ENCODE data around the gene CNPY1. TPM values are rescaled to one million over a fixed set of nuclear protein-coding genes. Genes with fewer than 3 reads are reported as not detected.

CNPY1 gene
- total and polyA plus RNA-seq, 2 experiments from 2014 or later: not detected

DNA sequence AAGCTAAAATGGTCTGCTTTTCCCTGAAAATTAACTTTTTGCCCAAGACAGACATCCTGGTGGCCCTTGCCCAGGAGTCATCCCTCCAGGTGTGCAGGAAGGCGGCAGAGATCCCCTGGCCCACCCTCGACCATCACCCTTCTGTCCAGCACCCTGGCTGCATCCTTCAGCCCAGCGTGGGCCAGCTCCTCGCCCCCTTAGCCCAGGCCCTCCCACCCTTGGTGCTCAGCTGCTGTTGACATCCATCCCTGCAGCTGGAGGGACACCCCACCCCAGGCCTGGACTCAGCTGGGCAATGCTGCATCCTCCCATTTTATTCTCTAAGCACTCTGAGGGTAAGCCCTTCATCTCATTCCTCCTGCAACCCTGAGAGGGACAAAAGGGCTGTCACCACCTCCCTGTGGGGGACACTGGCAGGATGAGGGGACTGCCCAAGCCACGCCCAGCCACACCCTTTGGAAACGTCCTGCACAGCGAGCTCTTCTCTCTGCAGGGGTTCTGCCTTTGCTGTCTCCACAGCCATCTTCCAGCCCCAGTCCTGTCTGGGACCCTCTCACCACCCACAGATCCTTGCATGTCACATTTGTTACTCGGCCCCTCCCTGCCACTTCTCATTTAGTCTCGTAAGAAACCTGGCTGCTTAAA, 57.8 kb downstream of the CNPY1 start:
- Histone ChIP-seq H2AFZ (no peak overlapping the region), H4K20me1 (ENCODE audit: insufficient read depth) (no peaks in the 10 kb centered on the region), H3K4me1 (ENCODE audit: insufficient read depth) (no peaks in the 10 kb centered on the region), H3K36me3 (ENCODE audit: low read depth) (no peaks in the 10 kb centered on the region), H3K27ac (no peak overlapping the region), H3K27me3 (replicated peaks; ENCODE audit: insufficient read depth) (no peaks in the 10 kb centered on the region; the same call in 1 of the 2 replicates), H3F3A (ENCODE audit: insufficient read depth) (no peaks in the 10 kb centered on the region), H3K79me2 (ENCODE audit: insufficient read depth) (no peaks in the 10 kb centered on the region), H3K9me2 (ENCODE audit: insufficient read depth) (no peaks in the 10 kb centered on the region), H3K9ac (no peak overlapping the region), H3K9me3 (ENCODE audit: low read depth) (no peaks in the 10 kb centered on the region), H3K4me2 (ENCODE audit: unreplicated experiment) (no peak overlapping the region), H3K4me3 (no peak overlapping the region)
- WGBS, 2 experiments (ENCODE audit: low coverage in 1 of 2, low lambda C conversion rate in 2 of 2, missing lambda C conversion rate in 2 of 2): 29 to 37% methylated on average over 9 of the region's 9 CpGs
- in situ Hi-C loops (cut with MboI): no loop called here
- no peak for TF ChIP-seq EZH2phosphoT487 (IDR thresholded peaks at IDR 0.05; ENCODE audit: insufficient read depth, low read depth)
- no peak for TF ChIP-seq EZH2 (IDR thresholded peaks at IDR 0.05; ENCODE audit: insufficient read depth, poor library complexity, severe bottlenecking)
- DNase-seq: no peak

DNA sequence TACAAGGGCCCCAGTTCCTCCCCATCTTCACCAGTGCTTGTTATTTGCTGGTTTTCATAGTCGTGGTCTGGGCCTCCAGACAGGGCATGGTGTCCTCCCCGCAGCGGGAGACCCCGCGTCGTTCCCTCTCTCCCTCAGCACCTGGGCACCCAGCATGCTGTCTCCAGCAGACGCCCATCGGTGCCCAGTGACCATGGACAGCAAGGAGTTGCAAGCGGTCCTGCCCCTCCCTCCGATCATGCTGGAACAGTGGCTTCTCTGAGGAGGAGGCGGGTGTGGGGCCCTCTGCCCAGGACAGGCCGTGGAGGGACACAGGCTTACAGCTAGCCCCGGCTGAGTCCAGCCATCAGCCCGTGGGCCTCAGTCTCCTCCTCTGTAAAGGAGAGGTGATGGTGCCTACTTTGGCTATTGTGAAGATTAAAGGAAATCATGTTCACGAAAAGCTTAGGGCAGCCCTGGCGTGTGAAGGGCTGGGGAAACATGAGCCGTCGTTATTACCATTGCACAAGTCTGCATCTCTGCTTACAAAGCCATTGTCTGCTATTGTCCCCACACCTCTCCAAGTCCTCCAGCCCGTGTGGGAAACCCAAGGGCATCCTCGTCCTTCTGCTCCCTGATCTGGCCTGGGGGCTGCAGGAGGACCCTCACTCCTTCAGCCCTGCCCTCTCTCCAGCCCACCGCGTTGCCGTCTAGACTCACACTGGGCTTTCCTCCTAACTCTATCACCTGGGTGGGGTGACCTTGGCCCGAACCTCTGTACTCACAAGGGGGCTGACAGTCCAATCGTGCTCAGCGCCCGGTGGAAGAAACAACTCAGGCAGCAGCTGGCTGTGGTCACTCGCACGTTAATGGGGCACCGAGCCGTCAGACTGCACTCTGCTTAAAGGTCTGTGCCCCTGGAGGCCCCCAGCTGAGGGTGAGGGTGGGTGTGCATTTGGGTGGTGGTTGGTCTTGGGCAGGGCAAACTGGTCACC, 58.6 kb downstream of the CNPY1 start:
- 57 to 63% methylated on average over 30 to 31 of the region's 31 CpGs for WGBS, 2 experiments (ENCODE audit: low coverage in 1 of 2, low lambda C conversion rate in 2 of 2, missing lambda C conversion rate in 2 of 2)

DNA sequence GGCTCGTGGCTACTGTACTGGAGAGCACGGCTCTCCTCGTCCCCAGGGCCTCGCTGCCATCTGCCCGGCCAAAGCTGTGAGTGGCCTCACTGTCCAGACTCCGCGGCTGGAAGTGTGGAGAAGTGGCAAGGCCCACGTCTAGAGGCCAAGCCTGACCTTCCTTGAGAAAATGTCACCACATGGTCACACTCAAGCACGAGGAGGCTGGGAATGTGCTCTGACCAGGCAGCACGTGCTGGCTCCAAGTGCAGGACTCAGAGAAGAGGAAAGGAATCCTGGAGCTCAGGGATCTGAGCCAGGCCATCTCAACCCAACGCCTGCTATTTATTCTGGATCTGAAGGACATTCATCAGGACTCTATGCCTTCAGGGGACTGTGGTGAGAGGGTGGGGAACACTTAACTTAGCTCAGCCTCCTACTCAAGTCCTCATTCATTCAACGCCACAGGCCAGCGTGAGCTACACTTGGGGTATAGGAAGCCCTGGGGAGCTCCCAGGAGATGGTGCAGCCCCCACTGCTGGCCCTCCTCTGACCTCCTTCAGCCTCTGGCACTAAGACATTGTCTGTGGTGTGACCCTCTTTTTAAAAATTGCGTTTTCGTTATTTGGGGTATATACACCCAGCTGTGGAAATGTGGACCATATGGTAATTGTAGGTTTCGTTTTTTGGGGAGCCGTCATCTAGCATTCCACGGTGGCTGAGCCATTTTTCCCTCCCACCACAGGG, 59.4 kb downstream of the CNPY1 start:
- 63 to 65% methylated on average over 18 of the region's 18 CpGs for WGBS, 2 experiments (ENCODE audit: low coverage in 1 of 2, low lambda C conversion rate in 2 of 2, missing lambda C conversion rate in 2 of 2)
- no peaks in the 10 kb centered on the region for H4K20me1 ChIP-seq (ENCODE audit: insufficient read depth)

More for the DNA sequence above, 58.6 kb downstream of the CNPY1 start:
- TF ChIP-seq EZH2 (IDR thresholded peaks at IDR 0.05; ENCODE audit: insufficient read depth, poor library complexity, severe bottlenecking): no peak
- no peak for TF ChIP-seq EZH2phosphoT487 (IDR thresholded peaks at IDR 0.05; ENCODE audit: insufficient read depth, low read depth)
- no peaks in the 10 kb centered on the region for H3K36me3 ChIP-seq (ENCODE audit: low read depth)
- H3K9ac ChIP-seq: no peak overlapping the region
- no peaks in the 10 kb centered on the region for H3K9me3 ChIP-seq (ENCODE audit: low read depth)
- no peaks in the 10 kb centered on the region for H4K20me1 ChIP-seq (ENCODE audit: insufficient read depth)
- H3F3A ChIP-seq (ENCODE audit: insufficient read depth): no peaks in the 10 kb centered on the region
- no peaks in the 10 kb centered on the region for H3K79me2 ChIP-seq (ENCODE audit: insufficient read depth)
- no peaks in the 10 kb centered on the region for H3K9me2 ChIP-seq (ENCODE audit: insufficient read depth)
- no peaks in the 10 kb centered on the region for H3K4me1 ChIP-seq (ENCODE audit: insufficient read depth)
- no peak for DNase-seq
- in situ Hi-C loops (cut with MboI): no loop called here
- no peaks in the 10 kb centered on the region; the same call in 1 of the 2 replicates for H3K27me3 ChIP-seq (replicated peaks; ENCODE audit: insufficient read depth)
- H3K4me2 ChIP-seq (ENCODE audit: unreplicated experiment): no peak overlapping the region
- no peak overlapping the region for H3K4me3 ChIP-seq
- no peak overlapping the region for H2AFZ ChIP-seq
- no peak overlapping the region for H3K27ac ChIP-seq

More for the DNA sequence above, 59.4 kb downstream of the CNPY1 start:
- H3K4me2 ChIP-seq (ENCODE audit: unreplicated experiment): no peak overlapping the region
- H2AFZ ChIP-seq: no peak overlapping the region
- H3K27ac ChIP-seq: no peak overlapping the region
- no peak overlapping the region for H3K9ac ChIP-seq
- H3K9me3 ChIP-seq (ENCODE audit: low read depth): no peaks in the 10 kb centered on the region
- H3K9me2 ChIP-seq (ENCODE audit: insufficient read depth): no peaks in the 10 kb centered on the region
- no peaks in the 10 kb centered on the region for H3K79me2 ChIP-seq (ENCODE audit: insufficient read depth)
- no peak overlapping the region for H3K4me3 ChIP-seq
- no peaks in the 10 kb centered on the region for H3K4me1 ChIP-seq (ENCODE audit: insufficient read depth)
- H3F3A ChIP-seq (ENCODE audit: insufficient read depth): no peaks in the 10 kb centered on the region
- in situ Hi-C loops (cut with MboI): no loop called here
- no peaks in the 10 kb centered on the region for H3K36me3 ChIP-seq (ENCODE audit: low read depth)
- no peak for DNase-seq
- TF ChIP-seq EZH2 (IDR thresholded peaks at IDR 0.05; ENCODE audit: insufficient read depth, poor library complexity, severe bottlenecking) (no peak), EZH2phosphoT487 (IDR thresholded peaks at IDR 0.05; ENCODE audit: insufficient read depth, low read depth) (no peak)
- H3K27me3 ChIP-seq (replicated peaks; ENCODE audit: insufficient read depth): no peaks in the 10 kb centered on the region
